Neural cell (in vitro differentiated cells): ENCODE results near the gene CACNA1C. TPM values are rescaled to one million over a fixed set of nuclear protein-coding genes. Genes with fewer than 3 reads are reported as not detected.

Experiments used
- H2AFZ ChIP-seq: fragments of 200-600, 300-800 bp; sonication (generic), shearing (Covaris generic); 2 replicates; pipeline ENCODE4 v1.6.0; 2014; ENCODE audit warnings: low read depth, mild to moderate bottlenecking, antibody characterized with exemption, low read length, moderate library complexity
- H3F3A ChIP-seq: fragments of 200-600 bp; shearing (Covaris generic); 2 replicates; pipeline ENCODE4 v1.6.1; 2016; ENCODE audit warnings: mild to moderate bottlenecking, moderate library complexity, mixed read lengths, antibody characterized with exemption, low read length; ENCODE audit not compliant: insufficient read depth, poor library complexity, severe bottlenecking
- H3K27ac ChIP-seq: fragments of 200-600, 300-800 bp; sonication (generic), shearing (Covaris generic); 2 replicates; pipeline ENCODE4 v1.5.1; 2014; ENCODE audit warnings: mild to moderate bottlenecking, low read length, moderate library complexity
- H3K27me3 ChIP-seq: fragments of 300-800, 200-600 bp; sonication (generic), shearing (Covaris generic); 2 replicates; pipeline ENCODE4 v1.6.0; 2014; ENCODE audit warnings: mild to moderate bottlenecking, low read depth, low read length, moderate library complexity; ENCODE audit not compliant: insufficient read depth
- H3K36me3 ChIP-seq: fragments of 300-800, 200-600 bp; sonication (generic), shearing (Covaris generic); 2 replicates; pipeline ENCODE4 v1.5.1; 2014; ENCODE audit warnings: mild to moderate bottlenecking, antibody characterized with exemption, low read length, moderate library complexity; ENCODE audit not compliant: insufficient read depth
- H3K4me2 ChIP-seq: fragments of 300-800, 200-600 bp; sonication (generic), shearing (Covaris generic); 2 replicates; pipeline ENCODE4 v1.6.0; 2014; ENCODE audit warnings: mild to moderate bottlenecking, low read length
- H3K4me3 ChIP-seq: fragments of 300-800, 200-600 bp; sonication (generic), shearing (Covaris generic); 2 replicates; pipeline ENCODE4 v1.5.1; 2014; ENCODE audit warnings: mild to moderate bottlenecking, low read length, moderate library complexity
- H3K79me2 ChIP-seq: fragments of 200-600 bp; shearing (Covaris generic); replicated peaks from 2 replicates; pipeline ENCODE4 v1.6.0; 2014; ENCODE audit warnings: mild to moderate bottlenecking, low read length, moderate library complexity; ENCODE audit not compliant: insufficient read depth
- H3K9ac ChIP-seq: fragments of 300-800, 200-600 bp; sonication (generic), shearing (Covaris generic); 2 replicates; pipeline ENCODE4 v1.6.1; 2016; ENCODE audit warnings: mild to moderate bottlenecking, low read length, mixed read lengths
- H3K9me2 ChIP-seq: fragments of 200-600 bp; shearing (Covaris generic); 2 replicates; pipeline ENCODE4 v1.6.1; 2016; ENCODE audit warnings: mild to moderate bottlenecking, low read length, mixed read lengths; ENCODE audit not compliant: insufficient read depth
- H3K9me3 ChIP-seq: fragments of 200-600, 300-800 bp; sonication (generic), shearing (Covaris generic); 2 replicates; pipeline ENCODE4 v1.6.1; 2016; ENCODE audit warnings: mild to moderate bottlenecking, mixed run types, low read length, moderate library complexity, mixed read lengths
- H4K20me1 ChIP-seq: fragments of 200-600 bp; shearing (Covaris generic); 2 replicates; pipeline ENCODE4 v1.6.1; 2016; ENCODE audit warnings: mild to moderate bottlenecking, mixed run types; ENCODE audit not compliant: insufficient read depth
- CTCF ChIP-seq: fragments of 450-650 bp; IDR thresholded peaks from 2 replicates; pipeline ENCODE4 v1.5.1; 2014; ENCODE audit warnings: antibody characterized with exemption, mild to moderate bottlenecking, moderate library complexity; ENCODE audit not compliant: poor library complexity, severe bottlenecking
- EP300 ChIP-seq: fragments of 450-650 bp; conservative IDR thresholded peaks from 2 replicates; pipeline ENCODE4 v1.6.1; 2014; ENCODE audit warnings: antibody characterized with exemption, mild to moderate bottlenecking, moderate library complexity; ENCODE audit not compliant: poor library complexity, severe bottlenecking
- EZH2 ChIP-seq: fragments of 200-600, 300-800 bp; shearing (Covaris generic), sonication (generic); IDR thresholded peaks from 2 replicates; pipeline ENCODE4 v1.6.1; 2014; ENCODE audit warnings: antibody characterized with exemption, low read length, borderline replicate concordance, mild to moderate bottlenecking; ENCODE audit not compliant: insufficient read depth, poor library complexity, severe bottlenecking
- MXI1 ChIP-seq: fragments of 450-650 bp; conservative IDR thresholded peaks from 2 replicates; pipeline ENCODE4 v1.6.1; 2014; ENCODE audit warnings: antibody characterized with exemption, mild to moderate bottlenecking; ENCODE audit not compliant: poor library complexity, severe bottlenecking
- POLR2AphosphoS5 ChIP-seq: IDR thresholded peaks from 2 replicates; pipeline ENCODE4 v1.6.1; 2012
- RAD21 ChIP-seq: fragments of 450-650 bp; conservative IDR thresholded peaks from 2 replicates; pipeline ENCODE4 v1.6.1; 2014; ENCODE audit warnings: antibody characterized with exemption, mild to moderate bottlenecking, moderate library complexity
- REST ChIP-seq: IDR thresholded peaks from 2 replicates; pipeline ENCODE4 v1.6.1; 2012; ENCODE audit warnings: borderline replicate concordance
- SMC3 ChIP-seq: fragments of 450-650 bp; conservative IDR thresholded peaks from 2 replicates; pipeline ENCODE4 v1.6.1; 2014; ENCODE audit warnings: antibody characterized with exemption, mild to moderate bottlenecking, moderate library complexity; ENCODE audit not compliant: poor library complexity
- TAF1 ChIP-seq: IDR thresholded peaks from 2 replicates; pipeline ENCODE4 v1.6.1; 2012; ENCODE audit warnings: low read depth
- polyA plus RNA-seq: library from polyadenylated mRNA; depleted of rRNA; stranded (reverse); fragments of >200 nt; gene quantifications from 2 replicates; pipeline ENCODE4 v1.2.3, GENCODE V29; 2014

The CACNA1C gene
- polyA plus RNA-seq, 1 donor from 2014 or later: 9.7 TPM

- Histone ChIP-seq H3K79me2 (no peaks in the 10 kb centered on the region), H2AFZ (no peak overlapping the region), H3K36me3 (no peaks in the 10 kb centered on the region), H4K20me1 (no peaks in the 10 kb centered on the region), H3K4me2 (no peak overlapping the region), H3K9me2 (no peaks in the 10 kb centered on the region), H3K4me3 (no peak overlapping the region), H3K27ac (no peak overlapping the region), H3K9ac (no peak overlapping the region), H3K9me3 (no peaks in the 10 kb centered on the region), H3K27me3 (no peaks in the 10 kb centered on the region), H3F3A (no peaks in the 10 kb centered on the region)
- TF ChIP-seq REST: no peak
- TF ChIP-seq SMC3: no peak
- no peak for TF ChIP-seq EZH2
- TF ChIP-seq TAF1: no peak
- TF ChIP-seq RAD21: no peak
- no peak for TF ChIP-seq POLR2AphosphoS5
- no peak for TF ChIP-seq MXI1
- no peak for TF ChIP-seq EP300
- no peak for TF ChIP-seq CTCF
These were observed 39.7 kb upstream of the CACNA1C start for GRCh38 chr12:2013086-2013485.

- Histone ChIP-seq H2AFZ (no peak overlapping the region), H3K36me3 (no peaks in the 10 kb centered on the region), H3K9me3 (no peaks in the 10 kb centered on the region), H3K9ac (no peak overlapping the region), H3K79me2 (no peaks in the 10 kb centered on the region), H4K20me1 (no peaks in the 10 kb centered on the region), H3K27ac (no peak overlapping the region), H3K4me2 (no peak overlapping the region), H3F3A (no peaks in the 10 kb centered on the region), H3K27me3 (no peaks in the 10 kb centered on the region), H3K9me2 (no peaks in the 10 kb centered on the region), H3K4me3 (no peak overlapping the region)
- TF ChIP-seq EZH2 (no peak), MXI1 (no peak), REST (no peak), TAF1 (no peak), POLR2AphosphoS5 (no peak), CTCF (no peak), RAD21 (no peak), SMC3 (no peak), EP300 (no peak)
These were observed 39.1 kb upstream of the CACNA1C start for GRCh38 chr12:2013527-2014223.
